Measurements from ENCODE around the gene EVC2. TPM values are rescaled to one million over a fixed set of nuclear protein-coding genes. Genes with fewer than 3 reads are reported as not detected.

The EVC2 gene
- total RNA-seq, 1 donor from 2014 or later: 16.9 TPM

- Mint-ChIP-seq H3K27me3 (ENCODE audit: low read depth) (no peaks in the 10 kb centered on the region), H3K36me3 (peaks cover 42% of the 10 kb centered on the region), H3K27ac (no peak overlapping the region), H3K9me3 (no peaks in the 10 kb centered on the region), H3K4me1 (no peaks in the 10 kb centered on the region), H3K4me3 (no peak overlapping the region)
- DNase-seq (ENCODE audit: low spot score in 2 of 2, unreplicated experiment in 2 of 2): no peak
- TF ChIP-seq, protein P1, sequence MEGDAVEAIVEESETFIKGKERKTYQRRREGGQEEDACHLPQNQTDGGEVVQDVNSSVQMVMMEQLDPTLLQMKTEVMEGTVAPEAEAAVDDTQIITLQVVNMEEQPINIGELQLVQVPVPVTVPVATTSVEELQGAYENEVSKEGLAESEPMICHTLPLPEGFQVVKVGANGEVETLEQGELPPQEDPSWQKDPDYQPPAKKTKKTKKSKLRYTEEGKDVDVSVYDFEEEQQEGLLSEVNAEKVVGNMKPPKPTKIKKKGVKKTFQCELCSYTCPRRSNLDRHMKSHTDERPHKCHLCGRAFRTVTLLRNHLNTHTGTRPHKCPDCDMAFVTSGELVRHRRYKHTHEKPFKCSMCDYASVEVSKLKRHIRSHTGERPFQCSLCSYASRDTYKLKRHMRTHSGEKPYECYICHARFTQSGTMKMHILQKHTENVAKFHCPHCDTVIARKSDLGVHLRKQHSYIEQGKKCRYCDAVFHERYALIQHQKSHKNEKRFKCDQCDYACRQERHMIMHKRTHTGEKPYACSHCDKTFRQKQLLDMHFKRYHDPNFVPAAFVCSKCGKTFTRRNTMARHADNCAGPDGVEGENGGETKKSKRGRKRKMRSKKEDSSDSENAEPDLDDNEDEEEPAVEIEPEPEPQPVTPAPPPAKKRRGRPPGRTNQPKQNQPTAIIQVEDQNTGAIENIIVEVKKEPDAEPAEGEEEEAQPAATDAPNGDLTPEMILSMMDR (IDR thresholded peaks at IDR 0.05; ENCODE audit: unreplicated experiment): no peak
Measured at GRCh38 chr4:5638976-5639375, 69.4 kb downstream of the EVC2 start.

DNA sequence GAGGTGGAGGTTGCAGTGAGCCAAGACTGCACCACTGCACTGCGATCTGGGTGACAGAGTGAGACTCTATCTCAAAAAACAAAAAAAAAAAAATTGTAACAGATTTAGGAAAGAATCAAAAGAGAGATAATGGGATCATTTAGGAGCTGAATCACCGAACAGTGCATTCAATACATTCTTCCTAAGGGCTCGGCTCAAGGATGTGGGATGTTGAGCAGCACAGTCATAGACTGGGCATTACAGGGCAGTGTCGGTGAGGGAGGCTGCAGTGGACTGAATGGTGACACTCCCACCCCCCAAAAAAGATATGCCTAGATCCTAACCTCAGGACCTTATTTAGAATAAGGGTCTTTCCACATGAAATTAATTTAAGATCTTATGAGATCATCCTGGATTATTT lies 70.0 kb downstream of the EVC2 start:
- H3K27me3 Mint-ChIP-seq (ENCODE audit: low read depth): no peaks in the 10 kb centered on the region
- H3K9me3 Mint-ChIP-seq: no peaks in the 10 kb centered on the region
- DNase-seq (ENCODE audit: low spot score in 2 of 2, unreplicated experiment in 2 of 2): no peak
- peaks cover 46% of the 10 kb centered on the region for H3K36me3 Mint-ChIP-seq
- no peak overlapping the region for H3K4me3 Mint-ChIP-seq
- TF ChIP-seq, protein P1 (IDR thresholded peaks at IDR 0.05; ENCODE audit: unreplicated experiment): no peak
- no peaks in the 10 kb centered on the region for H3K4me1 Mint-ChIP-seq
- H3K27ac Mint-ChIP-seq: no peak overlapping the region

DNA sequence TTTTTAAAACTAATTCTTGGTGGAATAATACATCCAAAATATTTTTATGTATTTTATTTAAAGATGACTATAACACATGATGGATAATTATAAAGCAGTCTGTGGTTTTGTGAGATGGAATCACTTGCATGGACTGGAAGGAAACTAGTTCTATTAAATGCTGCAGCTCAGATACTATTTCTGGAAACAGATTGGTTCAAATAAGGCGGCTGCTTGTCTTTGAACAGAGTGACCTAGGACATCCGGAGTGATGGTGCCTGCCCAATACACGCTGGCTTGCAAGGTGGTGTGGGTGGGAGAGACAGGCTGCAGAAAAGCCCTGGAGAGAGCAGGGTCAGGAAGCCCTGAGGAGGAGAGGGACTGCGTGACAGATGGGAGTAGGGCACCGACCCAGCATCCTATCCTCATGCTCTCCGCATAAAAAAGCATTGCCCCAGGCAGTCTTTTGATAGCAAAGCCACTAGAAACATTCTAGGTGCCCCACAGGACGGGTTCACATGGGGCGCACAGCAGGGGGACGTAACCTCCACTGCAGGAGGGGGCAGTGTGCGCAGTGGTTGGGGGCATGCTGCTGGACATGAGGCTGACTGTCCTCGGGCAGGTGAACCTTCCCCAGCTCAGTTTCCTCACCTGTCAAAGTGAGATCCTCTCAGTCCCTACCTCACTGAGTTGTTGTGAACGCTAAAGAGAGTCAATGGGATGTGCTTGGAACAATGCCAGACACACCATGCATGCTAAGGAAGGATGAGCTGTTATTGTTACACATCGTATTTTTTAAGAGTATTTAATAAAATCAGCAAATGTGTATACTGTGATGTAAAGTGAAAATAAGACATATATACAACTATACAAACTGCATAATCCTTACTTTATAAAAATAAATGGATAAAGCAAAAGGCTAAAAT lies 71.3 kb downstream of the EVC2 start:
- H3K9me3 Mint-ChIP-seq: no peaks in the 10 kb centered on the region
- no peak overlapping the region for H3K27ac Mint-ChIP-seq
- no peaks in the 10 kb centered on the region for H3K27me3 Mint-ChIP-seq (ENCODE audit: low read depth)
- H3K4me1 Mint-ChIP-seq: peaks cover 5% of the 10 kb centered on the region
- TF ChIP-seq, protein P1 (IDR thresholded peaks at IDR 0.05; ENCODE audit: unreplicated experiment): no peak
- DNase-seq (ENCODE audit: low spot score in 2 of 2, unreplicated experiment in 2 of 2): no peak
- H3K36me3 Mint-ChIP-seq: peaks cover 42% of the 10 kb centered on the region
- H3K4me3 Mint-ChIP-seq: no peak overlapping the region

DNA sequence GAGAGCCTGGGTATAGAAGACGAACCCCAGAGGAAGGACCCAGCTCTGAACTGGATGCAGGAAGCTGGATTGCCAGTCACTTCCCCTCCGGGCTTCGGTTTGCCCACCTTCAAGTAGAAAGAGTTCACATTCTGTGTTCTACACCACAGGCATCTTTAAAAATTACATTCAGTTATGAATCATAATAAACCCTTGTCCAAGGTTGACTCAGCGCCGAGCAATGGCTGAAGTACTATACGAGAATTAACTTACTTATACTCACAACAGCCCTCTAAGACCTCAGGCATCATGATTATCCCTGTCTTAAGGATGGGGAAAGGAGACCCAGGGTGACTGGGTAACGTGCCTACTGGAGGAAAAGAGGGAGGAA lies 72.5 kb downstream of the EVC2 start:
- Mint-ChIP-seq H3K9me3 (no peaks in the 10 kb centered on the region), H3K27me3 (ENCODE audit: low read depth) (no peaks in the 10 kb centered on the region), H3K36me3 (peaks cover 39% of the 10 kb centered on the region), H3K4me1 (peaks cover 14% of the 10 kb centered on the region), H3K27ac (no peak overlapping the region), H3K4me3 (no peak overlapping the region)
- TF ChIP-seq, protein P1 (IDR thresholded peaks at IDR 0.05; ENCODE audit: unreplicated experiment): no peak
- no peak for DNase-seq (ENCODE audit: low spot score in 2 of 2, unreplicated experiment in 2 of 2)

DNA sequence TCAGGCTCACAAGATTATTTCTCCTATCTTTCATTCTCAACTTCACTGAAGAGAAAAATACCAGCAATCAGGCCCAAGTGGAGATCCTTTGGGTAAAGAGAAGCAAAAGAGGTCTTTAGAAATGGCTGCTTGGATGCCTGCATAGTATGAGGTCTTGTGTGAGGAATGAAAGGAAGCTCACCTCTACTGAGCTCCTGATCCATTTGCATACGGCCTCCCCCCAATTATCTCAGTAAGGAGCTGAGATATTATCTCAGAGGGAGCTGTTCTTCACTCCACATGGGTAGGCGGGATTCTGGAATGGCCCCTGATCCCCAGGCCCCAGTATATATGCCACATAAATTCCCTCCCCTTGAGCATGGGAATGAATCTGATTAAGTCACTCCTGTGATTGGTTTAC lies 75.8 kb downstream of the EVC2 start:
- Mint-ChIP-seq H3K9me3 (no peaks in the 10 kb centered on the region), H3K36me3 (peaks cover 27% of the 10 kb centered on the region), H3K4me1 (peaks cover 14% of the 10 kb centered on the region), H3K27ac (peak overlapping the region; percentile 56), H3K27me3 (ENCODE audit: low read depth) (no peaks in the 10 kb centered on the region), H3K4me3 (no peak overlapping the region)
- TF ChIP-seq, protein P1 (IDR thresholded peaks at IDR 0.05; ENCODE audit: unreplicated experiment): no peak
- DNase-seq (ENCODE audit: low spot score in 2 of 2, unreplicated experiment in 2 of 2): no peak
